Measurements from ENCODE around the gene MTHFSD. TPM values are rescaled to one million over a fixed set of nuclear protein-coding genes. Genes with fewer than 3 reads are reported as not detected.

MTHFSD gene
- total and polyA plus RNA-seq, 3 experiments from 2014 or later, result 21.9 to 25.0 (median 23.0) TPM

GRCh38 chr16:86563469-86564345 lies 8.7 kb upstream of the MTHFSD start:
- Histone ChIP-seq H3K4me3 (ENCODE audit: low read length) (peak overlapping the region; percentile 24), H3K27ac (ENCODE audit: low read depth, low read length) (no peak overlapping the region), H3K27me3 (ENCODE audit: insufficient read depth, low read length, poor library complexity, severe bottlenecking) (peaks cover 32% of the 10 kb centered on the region), H3K36me3 (ENCODE audit: insufficient read depth, low read length) (no peaks in the 10 kb centered on the region), H3K9me3 (ENCODE audit: low read length) (no peaks in the 10 kb centered on the region), H3K4me1 (ENCODE audit: insufficient read depth, low read length) (peaks cover 11% of the 10 kb centered on the region)
- peaks cover 16 to 35% (median 18%) of the 10 kb centered on the region in 3 donors for H3K4me1 Mint-ChIP-seq
- peaks cover 48 to 71% of the 10 kb centered on the region in 2 donors for H3K27me3 Mint-ChIP-seq
- peak overlapping the region; percentile 31 to 85 (median 70) for H3K4me3 Mint-ChIP-seq
- H3K27ac Mint-ChIP-seq, result peak overlapping the region in 3 of 8 donors; percentile 28 to 76 (median 44)
- H3K9me3 Mint-ChIP-seq, result no peaks in the 10 kb centered on the region
- H3K36me3 Mint-ChIP-seq, result no peaks in the 10 kb centered on the region
- POLR2A ChIA-PET, result no interaction called here
- peak; percentile 77 to 89 (median 80) for DNase-seq
- CTCF ChIA-PET, result interaction anchor here (0.7 to 1.6 kb wide), 5 partner anchors 9 to 1206 kb away, joined by 3 to 10 read pairs (median 3); no protein-coding TSS in a partner anchor

GRCh38 chr16:86562356-86562755 lies 7.3 kb upstream of the MTHFSD start:
- peak overlapping the region in 1 of 7 donors; percentile 20 for H3K4me3 Mint-ChIP-seq
- Histone ChIP-seq H3K27ac (ENCODE audit: low read depth, low read length) (no peak overlapping the region), H3K36me3 (ENCODE audit: insufficient read depth, low read length) (no peaks in the 10 kb centered on the region), H3K4me3 (ENCODE audit: low read length) (no peak overlapping the region), H3K4me1 (ENCODE audit: insufficient read depth, low read length) (peaks cover 11% of the 10 kb centered on the region), H3K9me3 (ENCODE audit: low read length) (no peaks in the 10 kb centered on the region), H3K27me3 (ENCODE audit: insufficient read depth, low read length, poor library complexity, severe bottlenecking) (peaks cover 36% of the 10 kb centered on the region)
- DNase-seq, result no peak
- H3K4me1 Mint-ChIP-seq, result peaks cover 16 to 30% (median 18%) of the 10 kb centered on the region in 3 donors
- ChIA-PET POLR2A (no interaction called here), CTCF (no interaction called here)
- peaks cover 45 to 76% of the 10 kb centered on the region in 2 donors for H3K27me3 Mint-ChIP-seq
- H3K9me3 Mint-ChIP-seq, result no peaks in the 10 kb centered on the region
- no peaks in the 10 kb centered on the region for H3K36me3 Mint-ChIP-seq
- H3K27ac Mint-ChIP-seq, result no peak overlapping the region

GRCh38 chr16:86559802-86560305 lies 4.8 kb upstream of the MTHFSD start:
- Histone ChIP-seq H3K27me3 (ENCODE audit: insufficient read depth, low read length, poor library complexity, severe bottlenecking) (peaks cover 28% of the 10 kb centered on the region), H3K9me3 (ENCODE audit: low read length) (no peaks in the 10 kb centered on the region), H3K4me3 (ENCODE audit: low read length) (no peak overlapping the region), H3K4me1 (ENCODE audit: insufficient read depth, low read length) (peaks cover 18% of the 10 kb centered on the region), H3K36me3 (ENCODE audit: insufficient read depth, low read length) (no peaks in the 10 kb centered on the region), H3K27ac (ENCODE audit: low read depth, low read length) (no peak overlapping the region)
- CTCF ChIA-PET, result no interaction called here
- H3K27ac Mint-ChIP-seq, result peak overlapping the region in 1 of 8 donors; percentile 40
- POLR2A ChIA-PET, result no interaction called here
- H3K4me3 Mint-ChIP-seq, result peak overlapping the region in 1 of 7 donors; percentile 38
- H3K4me1 Mint-ChIP-seq, result peaks cover 19 to 28% (median 28%) of the 10 kb centered on the region in 3 donors
- peaks cover 0 to 4% (median 0%) of the 10 kb centered on the region in 3 donors for H3K36me3 Mint-ChIP-seq
- no peaks in the 10 kb centered on the region for H3K9me3 Mint-ChIP-seq
- DNase-seq, result no peak
- H3K27me3 Mint-ChIP-seq, result peaks cover 34 to 57% of the 10 kb centered on the region in 2 donors

GRCh38 chr16:86558355-86559193 lies 3.5 kb upstream of the MTHFSD start:
- ChIA-PET POLR2A (no interaction called here), CTCF (no interaction called here)
- H3K4me1 Mint-ChIP-seq, result peaks cover 20 to 29% (median 29%) of the 10 kb centered on the region in 3 donors
- H3K27ac ChIP-seq (ENCODE audit: low read depth, low read length), result no peak overlapping the region
- H3K4me3 ChIP-seq (ENCODE audit: low read length), result no peak overlapping the region
- peaks cover 17% of the 10 kb centered on the region for H3K4me1 ChIP-seq (ENCODE audit: insufficient read depth, low read length)
- no peak overlapping the region for H3K27ac Mint-ChIP-seq
- no peaks in the 10 kb centered on the region for H3K36me3 ChIP-seq (ENCODE audit: insufficient read depth, low read length)
- no peaks in the 10 kb centered on the region for H3K9me3 ChIP-seq (ENCODE audit: low read length)
- H3K4me3 Mint-ChIP-seq, result peak overlapping the region in 1 of 7 donors; percentile 75
- H3K9me3 Mint-ChIP-seq, result no peaks in the 10 kb centered on the region
- DNase-seq, result no peak
- H3K27me3 Mint-ChIP-seq, result peaks cover 23 to 44% of the 10 kb centered on the region in 2 donors
- H3K36me3 Mint-ChIP-seq, result peaks cover 0 to 8% (median 0%) of the 10 kb centered on the region in 3 donors
- peaks cover 18% of the 10 kb centered on the region for H3K27me3 ChIP-seq (ENCODE audit: insufficient read depth, low read length, poor library complexity, severe bottlenecking)

GRCh38 chr16:86557587-86557986 lies 2.6 kb upstream of the MTHFSD start:
- H3K9me3 ChIP-seq (ENCODE audit: low read length), result no peaks in the 10 kb centered on the region
- peaks cover 0 to 11% (median under 1%) of the 10 kb centered on the region in 3 donors for H3K36me3 Mint-ChIP-seq
- H3K27me3 ChIP-seq (ENCODE audit: insufficient read depth, low read length, poor library complexity, severe bottlenecking), result peaks cover 14% of the 10 kb centered on the region
- H3K4me3 Mint-ChIP-seq, result peak overlapping the region in 1 of 7 donors; percentile 75
- H3K4me3 ChIP-seq (ENCODE audit: low read length), result no peak overlapping the region
- ChIA-PET POLR2A (no interaction called here), CTCF (no interaction called here)
- H3K27ac ChIP-seq (ENCODE audit: low read depth, low read length), result no peak overlapping the region
- no peaks in the 10 kb centered on the region for H3K9me3 Mint-ChIP-seq
- H3K27me3 Mint-ChIP-seq, result peaks cover 16 to 37% of the 10 kb centered on the region in 2 donors
- no peak for DNase-seq
- peaks cover 13% of the 10 kb centered on the region for H3K4me1 ChIP-seq (ENCODE audit: insufficient read depth, low read length)
- no peak overlapping the region for H3K27ac Mint-ChIP-seq
- H3K36me3 ChIP-seq (ENCODE audit: insufficient read depth, low read length), result no peaks in the 10 kb centered on the region
- peaks cover 20 to 32% (median 31%) of the 10 kb centered on the region in 3 donors for H3K4me1 Mint-ChIP-seq

GRCh38 chr16:86556576-86556975 lies 1.5 kb upstream of the MTHFSD start:
- POLR2A ChIA-PET, result no interaction called here
- DNase-seq, result no peak
- H3K36me3 ChIP-seq (ENCODE audit: insufficient read depth, low read length), result no peaks in the 10 kb centered on the region
- peaks cover 0 to 17% (median 2%) of the 10 kb centered on the region in 3 donors for H3K36me3 Mint-ChIP-seq
- H3K4me3 ChIP-seq (ENCODE audit: low read length), result no peak overlapping the region
- no peaks in the 10 kb centered on the region for H3K9me3 Mint-ChIP-seq
- peaks cover 14% of the 10 kb centered on the region for H3K27me3 ChIP-seq (ENCODE audit: insufficient read depth, low read length, poor library complexity, severe bottlenecking)
- peaks cover 13% of the 10 kb centered on the region for H3K4me1 ChIP-seq (ENCODE audit: insufficient read depth, low read length)
- H3K27ac ChIP-seq (ENCODE audit: low read depth, low read length), result no peak overlapping the region
- H3K4me3 Mint-ChIP-seq, result peak overlapping the region in 5 of 7 donors; percentile 83 to 93 (median 88)
- H3K9me3 ChIP-seq (ENCODE audit: low read length), result no peaks in the 10 kb centered on the region
- H3K27ac Mint-ChIP-seq, result peak overlapping the region in 4 of 8 donors; percentile 41 to 91 (median 54)
- CTCF ChIA-PET, result no interaction called here
- peaks cover 22 to 37% (median 35%) of the 10 kb centered on the region in 3 donors for H3K4me1 Mint-ChIP-seq
- peaks cover 13 to 27% of the 10 kb centered on the region in 2 donors for H3K27me3 Mint-ChIP-seq

- Mint-ChIP-seq H3K27me3 (peaks cover 7 to 21% of the 10 kb centered on the region in 2 donors), H3K36me3 (peaks cover 0 to 23% (median 2%) of the 10 kb centered on the region in 3 donors), H3K9me3 (no peaks in the 10 kb centered on the region), H3K27ac (peak overlapping the region; percentile 91 to 100 (median 97)), H3K4me3 (peak overlapping the region; percentile 87 to 99 (median 93)), H3K4me1 (peaks cover 22 to 37% (median 35%) of the 10 kb centered on the region in 3 donors)
- ChIA-PET CTCF (interaction anchor here (1.1 kb wide), 1 partner anchor 9 kb away, joined by 3 read pairs; no protein-coding TSS in a partner anchor), POLR2A (no interaction called here)
- DNase-seq, result peak in 1 of 5 donors; percentile 40
- H3K4me3 ChIP-seq (ENCODE audit: low read length), result peak overlapping the region; percentile 80
- H3K27me3 ChIP-seq (ENCODE audit: insufficient read depth, low read length, poor library complexity, severe bottlenecking), result peaks cover 6% of the 10 kb centered on the region
- no peaks in the 10 kb centered on the region for H3K9me3 ChIP-seq (ENCODE audit: low read length)
- peak overlapping the region; percentile 93 for H3K27ac ChIP-seq (ENCODE audit: low read depth, low read length)
- peaks cover 13% of the 10 kb centered on the region for H3K4me1 ChIP-seq (ENCODE audit: insufficient read depth, low read length)
- no peaks in the 10 kb centered on the region for H3K36me3 ChIP-seq (ENCODE audit: insufficient read depth, low read length)
Observed at GRCh38 chr16:86555704-86556075, 655 bp upstream of the MTHFSD start.
